ENCODE measurements around the gene MTHFD2. TPM values are rescaled to one million over a fixed set of nuclear protein-coding genes. Genes with fewer than 3 reads are reported as not detected.
"Not testable (repeated sequence)": the region's sequence is repeated elsewhere in the genome, so short reads cannot be mapped to it uniquely, and the experiment has no call there.

Gene MTHFD2
- polyA plus RNA-seq, 6 donors from 2014 or later: 1.4 to 8.0 (median 4.6) TPM

GRCh38 chr2:74181739-74182138 lies 16.7 kb upstream of the MTHFD2 start:
- H3K27me3 Mint-ChIP-seq: no peaks in the 10 kb centered on the region
- DNase-seq: peak; percentile 81

DNA sequence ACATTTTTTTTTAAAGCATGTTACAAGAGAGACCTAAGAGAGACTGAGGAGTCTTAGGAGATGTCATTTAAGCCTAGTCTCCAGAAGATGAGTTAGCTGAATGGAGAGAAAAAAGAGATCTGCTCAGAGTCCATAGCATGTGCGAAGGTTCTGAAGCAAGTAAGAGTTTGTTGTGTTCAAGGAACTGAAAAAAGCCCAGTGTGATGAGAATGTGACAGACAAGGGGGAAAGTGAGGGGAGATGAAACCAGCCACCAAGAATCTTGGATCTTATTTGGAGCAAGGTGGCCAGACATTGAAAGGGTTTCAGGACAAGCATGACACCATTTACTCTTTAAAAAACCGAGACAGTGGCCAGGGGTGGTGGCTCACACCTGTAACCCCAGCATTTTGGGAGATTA lies 14.5 kb upstream of the MTHFD2 start:
- Mint-ChIP-seq H3K27me3 (no peaks in the 10 kb centered on the region), H3K36me3 (peaks cover 0 to 8% of the 10 kb centered on the region in 2 donors), H3K4me3 (peak overlapping the region in 4 of 8 donors; percentile 5 to 82 (median 50)), H3K27ac (peak overlapping the region in 4 of 6 donors; percentile 26 to 92 (median 68)), H3K9me3 (peaks cover 0 to 13% (median 6%) of the 10 kb centered on the region in 7 donors), H3K4me1 (peaks cover 29 to 65% (median 41%) of the 10 kb centered on the region in 3 donors)
- ATAC-seq (ENCODE audit: low read depth in 2 of 2): no peak
- DNase-seq: no peak

More at GRCh38 chr2:74181739-74182138, 16.7 kb upstream of the MTHFD2 start:
- Mint-ChIP-seq H3K27ac (peak overlapping the region; percentile 69 to 92 (median 84)), H3K4me3 (peak overlapping the region; percentile 18 to 84 (median 66)), H3K36me3 (peaks cover 0 to 8% of the 10 kb centered on the region in 2 donors), H3K4me1 (peaks cover 31 to 63% (median 47%) of the 10 kb centered on the region in 3 donors), H3K9me3 (peaks cover 0 to 13% (median 6%) of the 10 kb centered on the region in 7 donors)
- peak; percentile 46 to 52 for ATAC-seq (ENCODE audit: low read depth in 2 of 2)

- H3K27me3 Mint-ChIP-seq: peaks cover 0 to 1% (median 0%) of the 10 kb centered on the region in 3 donors
- H3K9me3 Mint-ChIP-seq: peaks cover 0 to 13% (median 6%) of the 10 kb centered on the region in 7 donors
- H3K4me3 Mint-ChIP-seq: peak overlapping the region; percentile 19 to 86 (median 72)
- H3K4me1 Mint-ChIP-seq: peaks cover 29 to 57% (median 36%) of the 10 kb centered on the region in 3 donors
- H3K36me3 Mint-ChIP-seq: peaks cover 0 to 8% of the 10 kb centered on the region in 2 donors
- ATAC-seq (ENCODE audit: low read depth in 2 of 2) (peak; percentile 86 to 88), DNase-seq (peak; percentile 85)
- H3K27ac Mint-ChIP-seq: peak overlapping the region; percentile 82 to 96 (median 93)
Observed at GRCh38 chr2:74186038-74186437, 12.4 kb upstream of the MTHFD2 start.

GRCh38 chr2:74186706-74187105 lies 11.7 kb upstream of the MTHFD2 start:
- peaks cover 27 to 51% (median 31%) of the 10 kb centered on the region in 3 donors for H3K4me1 Mint-ChIP-seq
- peak overlapping the region in 3 of 8 donors; percentile 25 to 77 (median 48) for H3K4me3 Mint-ChIP-seq
- H3K36me3 Mint-ChIP-seq; ATAC-seq (ENCODE audit: low read depth in 2 of 2); H3K27me3 Mint-ChIP-seq; DNase-seq: not testable (repeated sequence)
- peak overlapping the region; percentile 82 to 96 (median 93) for H3K27ac Mint-ChIP-seq
- peaks cover 0 to 13% (median 6%) of the 10 kb centered on the region in 7 donors for H3K9me3 Mint-ChIP-seq

DNA sequence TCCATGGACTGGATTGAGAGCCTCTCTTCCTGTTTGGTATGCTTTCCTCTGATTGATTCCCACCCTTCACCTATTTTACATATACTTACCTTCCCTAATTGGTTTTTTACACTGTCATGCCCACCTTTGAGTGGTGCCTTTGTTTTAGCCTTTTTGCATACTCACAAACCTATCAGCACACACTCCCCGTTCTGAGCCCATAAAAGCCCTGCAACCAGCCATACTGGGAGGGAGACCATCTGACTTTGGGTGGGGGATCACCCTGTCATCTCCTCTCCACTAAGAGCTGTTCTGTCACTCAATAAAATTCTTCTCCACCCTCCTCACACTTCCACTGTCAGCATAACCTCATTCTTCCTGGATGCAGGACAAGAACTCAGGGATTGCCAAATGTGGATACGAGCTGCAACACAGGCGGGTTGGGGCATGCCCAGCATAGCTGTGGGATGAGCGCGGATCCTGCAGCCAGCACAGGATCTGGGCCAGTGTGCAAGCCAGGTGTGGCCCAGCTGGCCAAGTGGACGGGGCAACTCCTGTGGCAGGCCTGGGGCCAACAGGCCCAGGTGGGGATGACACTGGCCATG lies 10.3 kb upstream of the MTHFD2 start:
- no peak for ATAC-seq (ENCODE audit: low read depth in 2 of 2)
- H3K4me3 Mint-ChIP-seq: no peak overlapping the region
- H3K27ac Mint-ChIP-seq: peak overlapping the region in 4 of 6 donors; percentile 56 to 92 (median 72)

DNA sequence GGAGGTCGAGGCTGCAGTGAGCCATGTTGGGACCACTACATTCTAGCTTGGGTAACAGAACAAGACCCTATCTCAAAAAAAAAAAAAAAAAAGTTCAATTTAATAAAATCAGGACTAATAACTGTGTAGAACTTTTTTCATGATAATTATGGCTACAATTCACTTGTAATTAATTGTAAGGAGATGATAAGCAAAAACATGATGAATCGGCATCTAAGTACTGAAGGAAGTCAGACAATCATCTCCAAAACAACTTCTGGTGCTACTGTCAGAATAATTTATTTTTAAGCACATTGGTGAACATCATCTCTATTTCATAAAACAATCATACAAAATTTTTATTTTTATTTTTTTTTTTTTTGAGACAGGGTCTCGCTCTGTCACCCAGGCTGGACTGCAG lies 9.7 kb upstream of the MTHFD2 start:
- ATAC-seq (ENCODE audit: low read depth in 2 of 2) (no peak), DNase-seq (no peak)
- Mint-ChIP-seq H3K27me3 (peaks cover 0 to 3% (median 0%) of the 10 kb centered on the region in 3 donors), H3K36me3 (peaks cover 0 to 8% of the 10 kb centered on the region in 2 donors), H3K27ac (no peak overlapping the region), H3K4me3 (no peak overlapping the region), H3K9me3 (peaks cover 0 to 13% (median 6%) of the 10 kb centered on the region in 7 donors), H3K4me1 (peaks cover 24 to 37% (median 26%) of the 10 kb centered on the region in 3 donors)

More for the DNA sequence above, 10.3 kb upstream of the MTHFD2 start:
- no peak for DNase-seq
- Mint-ChIP-seq H3K4me1 (peaks cover 25 to 40% (median 27%) of the 10 kb centered on the region in 3 donors), H3K36me3 (peaks cover 0 to 8% of the 10 kb centered on the region in 2 donors), H3K9me3 (peaks cover 0 to 13% (median 6%) of the 10 kb centered on the region in 7 donors), H3K27me3 (peaks cover 0 to 3% (median 0%) of the 10 kb centered on the region in 3 donors)

GRCh38 chr2:74191596-74192380 lies 6.6 kb upstream of the MTHFD2 start:
- Mint-ChIP-seq H3K4me3 (no peak overlapping the region), H3K27ac (peak overlapping the region in 1 of 6 donors; percentile 9)

DNA sequence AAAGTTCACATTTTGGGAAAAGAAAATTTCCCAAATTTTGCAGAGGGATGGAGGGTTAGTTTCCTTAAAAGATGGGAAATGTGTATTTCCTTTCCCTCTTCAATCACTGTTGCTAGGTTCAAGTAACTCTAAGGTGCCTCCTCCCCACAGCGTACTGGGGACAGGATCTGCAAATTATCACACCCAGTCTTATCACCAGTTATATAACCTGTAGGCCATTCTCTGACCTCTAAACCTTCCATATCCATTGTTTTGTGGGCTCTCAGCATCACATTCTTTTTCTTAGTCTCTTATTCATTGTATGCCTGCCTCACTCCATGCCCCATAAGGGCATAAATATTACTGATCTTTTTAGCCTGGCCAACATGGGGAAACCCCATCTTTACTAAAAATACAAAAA lies 3.6 kb upstream of the MTHFD2 start:
- H3K9me3 Mint-ChIP-seq: no peaks in the 10 kb centered on the region
- peaks cover 0 to 3% (median 0%) of the 10 kb centered on the region in 3 donors for H3K27me3 Mint-ChIP-seq
- peaks cover 17 to 18% (median 17%) of the 10 kb centered on the region in 3 donors for H3K4me1 Mint-ChIP-seq
- ATAC-seq (ENCODE audit: low read depth in 2 of 2) (no peak), DNase-seq (no peak)
- no peaks in the 10 kb centered on the region for H3K36me3 Mint-ChIP-seq
- H3K4me3 Mint-ChIP-seq: no peak overlapping the region
- H3K27ac Mint-ChIP-seq: no peak overlapping the region

More at GRCh38 chr2:74191596-74192380, 6.6 kb upstream of the MTHFD2 start:
- H3K36me3 Mint-ChIP-seq: no peaks in the 10 kb centered on the region
- H3K9me3 Mint-ChIP-seq: no peaks in the 10 kb centered on the region
- DNase-seq (no peak), ATAC-seq (ENCODE audit: low read depth in 2 of 2) (no peak)
- H3K27me3 Mint-ChIP-seq: peaks cover 0 to 3% (median 0%) of the 10 kb centered on the region in 3 donors
- peaks cover 0 to 11% (median 4%) of the 10 kb centered on the region in 3 donors for H3K4me1 Mint-ChIP-seq

GRCh38 chr2:74197049-74197448 lies 1.4 kb upstream of the MTHFD2 start:
- no peaks in the 10 kb centered on the region for H3K9me3 Mint-ChIP-seq
- DNase-seq (no peak), ATAC-seq (ENCODE audit: low read depth in 2 of 2) (no peak)
- H3K36me3 Mint-ChIP-seq: no peaks in the 10 kb centered on the region
- peak overlapping the region in 2 of 6 donors; percentile 30 to 34 for H3K27ac Mint-ChIP-seq
- peaks cover 21 to 23% (median 22%) of the 10 kb centered on the region in 3 donors for H3K4me1 Mint-ChIP-seq
- H3K4me3 Mint-ChIP-seq: peak overlapping the region in 2 of 8 donors; percentile 24 to 57
- no peaks in the 10 kb centered on the region for H3K27me3 Mint-ChIP-seq

DNA sequence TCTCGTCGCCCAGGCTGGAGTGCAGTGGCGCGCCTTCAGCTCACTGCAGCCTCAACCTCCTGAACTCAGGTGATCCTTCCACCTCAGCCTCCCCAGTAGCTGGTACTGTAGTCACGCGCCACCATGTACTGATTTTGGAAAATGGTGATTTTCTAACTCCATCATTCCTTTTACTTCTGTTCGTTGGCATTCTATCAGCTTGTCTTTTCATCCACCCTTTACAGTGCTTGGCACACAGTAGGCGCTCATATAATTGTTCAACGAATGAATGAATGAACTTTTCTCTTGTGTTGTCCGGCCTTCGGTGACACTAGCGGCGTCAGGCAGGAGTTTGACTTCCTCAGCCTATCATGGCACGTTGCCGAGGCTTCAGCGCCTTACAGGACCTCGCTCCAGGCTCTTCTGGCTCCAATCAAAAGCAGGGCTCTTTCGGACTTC lies 373 bp upstream of the MTHFD2 start:
- Mint-ChIP-seq H3K36me3 (no peaks in the 10 kb centered on the region), H3K4me1 (peaks cover 21 to 23% (median 22%) of the 10 kb centered on the region in 3 donors), H3K4me3 (peak overlapping the region; percentile 83 to 99 (median 98)), H3K27ac (peak overlapping the region; percentile 98 to 100 (median 99)), H3K27me3 (no peaks in the 10 kb centered on the region), H3K9me3 (no peaks in the 10 kb centered on the region)
- no peak for DNase-seq
- no peak for ATAC-seq (ENCODE audit: low read depth in 2 of 2)

DNA sequence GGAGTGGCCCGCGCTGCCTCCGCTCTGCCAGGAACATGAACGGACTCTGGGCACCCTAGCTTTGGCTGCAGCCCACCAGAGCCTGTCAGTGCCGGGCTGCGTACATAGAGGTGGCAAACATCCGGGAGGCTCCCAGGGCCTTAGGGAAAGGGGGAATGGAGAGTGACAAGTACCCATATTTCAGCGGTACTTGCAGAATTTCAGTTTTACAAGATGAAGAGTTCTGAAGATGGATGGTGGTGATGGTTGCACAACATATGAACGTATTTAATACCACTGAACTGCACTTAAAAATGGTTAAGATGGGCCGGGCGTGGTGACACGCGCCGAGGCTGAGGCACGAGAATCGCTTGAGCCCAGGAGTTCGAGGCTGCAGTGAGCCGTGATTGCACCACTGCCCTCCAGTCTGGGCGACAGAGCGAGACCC lies 873 bp downstream of the MTHFD2 start:
- Mint-ChIP-seq H3K4me1 (peaks cover 22 to 24% (median 23%) of the 10 kb centered on the region in 3 donors), H3K27ac (peak overlapping the region; percentile 92 to 99 (median 96)), H3K36me3 (no peaks in the 10 kb centered on the region), H3K9me3 (no peaks in the 10 kb centered on the region), H3K4me3 (peak overlapping the region; percentile 83 to 99 (median 97)), H3K27me3 (no peaks in the 10 kb centered on the region)
- ATAC-seq (ENCODE audit: low read depth in 2 of 2): no peak
- DNase-seq: no peak

GRCh38 chr2:74199871-74200305 lies 1.5 kb downstream of the MTHFD2 start:
- H3K9me3 Mint-ChIP-seq: no peaks in the 10 kb centered on the region
- DNase-seq: no peak
- H3K27ac Mint-ChIP-seq: peak overlapping the region in 4 of 6 donors; percentile 69 to 99 (median 92)

GRCh38 chr2:74201196-74201595 lies 2.8 kb downstream of the MTHFD2 start:
- Mint-ChIP-seq H3K27me3 (no peaks in the 10 kb centered on the region), H3K36me3 (no peaks in the 10 kb centered on the region), H3K4me3 (peak overlapping the region in 2 of 8 donors; percentile 40 to 83), H3K9me3 (no peaks in the 10 kb centered on the region), H3K4me1 (peaks cover 30 to 40% (median 32%) of the 10 kb centered on the region in 3 donors), H3K27ac (peak overlapping the region in 1 of 6 donors; percentile 54)
- no peak for ATAC-seq (ENCODE audit: low read depth in 2 of 2)
- DNase-seq: no peak

More at GRCh38 chr2:74199871-74200305, 1.5 kb downstream of the MTHFD2 start:
- H3K4me1 Mint-ChIP-seq: peaks cover 22 to 27% (median 23%) of the 10 kb centered on the region in 3 donors
- no peaks in the 10 kb centered on the region for H3K27me3 Mint-ChIP-seq
- no peaks in the 10 kb centered on the region for H3K36me3 Mint-ChIP-seq
- no peak for ATAC-seq (ENCODE audit: low read depth in 2 of 2)
- H3K4me3 Mint-ChIP-seq: peak overlapping the region; percentile 83 to 99 (median 97)
